Measurements from ENCODE around the gene DAG1.
"Not testable (repeated sequence)": the region's sequence is repeated elsewhere in the genome, so short reads cannot be mapped to it uniquely, and the experiment has no call there.

DNA sequence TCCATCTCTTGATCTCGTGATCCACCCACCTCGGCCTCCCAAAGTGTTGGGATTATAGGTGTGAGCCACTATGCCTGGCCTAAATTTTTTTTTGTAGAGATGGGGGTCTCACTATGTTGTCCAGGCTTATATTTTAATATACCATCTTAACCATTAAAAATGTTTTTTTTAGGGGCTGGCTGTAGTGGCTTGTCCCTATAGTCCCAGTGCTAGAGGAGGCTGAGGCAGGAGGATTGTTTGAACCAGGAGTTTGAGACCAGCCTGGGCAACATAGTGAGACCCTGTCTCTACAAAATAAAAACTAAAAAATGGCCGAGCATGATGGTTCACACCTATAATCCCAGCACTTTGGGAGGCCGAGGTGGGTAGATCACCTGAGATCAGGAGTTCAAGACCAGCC lies 26.8 kb downstream of the DAG1 start:
- TF ChIP-seq EZH2 (IDR thresholded peaks at IDR 0.05); POLR2AphosphoS5 (IDR thresholded peaks at IDR 0.05; ENCODE audit: borderline replicate concordance, low read depth, low read length); FOXP2 (optimal IDR thresholded peaks at IDR 0.05; ENCODE audit: control extremely low read depth, extremely low read length, insufficient read depth): not testable (repeated sequence)

All from SK-N-MC (cell line).